ENCODE data around the gene CADM4. TPM values are rescaled to one million over a fixed set of nuclear protein-coding genes. Genes with fewer than 3 reads are reported as not detected.
"Not testable (repeated sequence)": the region's sequence is repeated elsewhere in the genome, so short reads cannot be mapped to it uniquely, and the experiment has no call there.

CADM4 gene
- total RNA-seq, 1 experiment from 2014 or later: 28.7 TPM

GRCh38 chr19:43607238-43608205 is 32.1 kb downstream of the CADM4 start:
- TF ChIP-seq EZH2 (IDR thresholded peaks at IDR 0.05; ENCODE audit: borderline replicate concordance, low read depth, low read length, poor library complexity, severe bottlenecking): no peak
- no peak for TF ChIP-seq CTCF (conservative IDR thresholded peaks at IDR 0.05; ENCODE audit: low read depth, low read length)
- Histone ChIP-seq H3K4me1 (ENCODE audit: insufficient read depth, low read length, poor library complexity, severe bottlenecking) (peaks cover 41% of the 10 kb centered on the region), H3K27ac (ENCODE audit: low read depth, low read length, poor library complexity, severe bottlenecking) (peak overlapping the region; percentile 76), H3K36me3 (ENCODE audit: insufficient read depth, low read length, poor library complexity, severe bottlenecking) (peaks cover 13% of the 10 kb centered on the region), H3K4me3 (ENCODE audit: low read depth, low read length, poor library complexity, severe bottlenecking) (no peak overlapping the region), H3K27me3 (replicated peaks; ENCODE audit: insufficient read depth, low read depth, low read length, poor library complexity) (no peaks in the 10 kb centered on the region), H3K9me3 (ENCODE audit: low read depth, low read length, poor library complexity, severe bottlenecking) (no peaks in the 10 kb centered on the region)
- no peak for DNase-seq (ENCODE audit: low spot score)
- intact Hi-C loops (cut with micrococcal nuclease; ENCODE audit: unreplicated experiment): no loop called here
- ChIA-PET CTCF (no interaction called here), POLR2A (ENCODE audit: low non-redundant PET) (interaction anchor here (0.9 kb wide), 1 partner anchor 12 kb away, joined by 14 read pairs; the partner anchor contains the start of gene IRGQ)
- BruUV-seq (replicated peaks): TSS peak; percentile 61

GRCh38 chr19:43606569-43607229 is 33.0 kb downstream of the CADM4 start:
- POLR2A ChIA-PET (ENCODE audit: low non-redundant PET): no interaction called here
- Histone ChIP-seq H3K4me3 (ENCODE audit: low read depth, low read length, poor library complexity, severe bottlenecking) (no peak overlapping the region), H3K27me3 (replicated peaks; ENCODE audit: insufficient read depth, low read depth, low read length, poor library complexity) (no peaks in the 10 kb centered on the region), H3K4me1 (ENCODE audit: insufficient read depth, low read length, poor library complexity, severe bottlenecking) (peaks cover 38% of the 10 kb centered on the region), H3K9me3 (ENCODE audit: low read depth, low read length, poor library complexity, severe bottlenecking) (no peaks in the 10 kb centered on the region), H3K36me3 (ENCODE audit: insufficient read depth, low read length, poor library complexity, severe bottlenecking) (peaks cover 5% of the 10 kb centered on the region), H3K27ac (ENCODE audit: low read depth, low read length, poor library complexity, severe bottlenecking) (peak overlapping the region; percentile 76)
- intact Hi-C loops (cut with micrococcal nuclease; ENCODE audit: unreplicated experiment): no loop called here
- CTCF ChIA-PET: no interaction called here
- DNase-seq (ENCODE audit: low spot score): peak; percentile 58
- BruUV-seq (replicated peaks): no TSS peak
- TF ChIP-seq EZH2 (IDR thresholded peaks at IDR 0.05; ENCODE audit: borderline replicate concordance, low read depth, low read length, poor library complexity, severe bottlenecking) (no peak), CTCF (conservative IDR thresholded peaks at IDR 0.05; ENCODE audit: low read depth, low read length) (no peak)

- Histone ChIP-seq H3K27me3 (replicated peaks; ENCODE audit: insufficient read depth, low read depth, low read length, poor library complexity) (no peaks in the 10 kb centered on the region), H3K4me3 (ENCODE audit: low read depth, low read length, poor library complexity, severe bottlenecking) (no peak overlapping the region), H3K36me3 (ENCODE audit: insufficient read depth, low read length, poor library complexity, severe bottlenecking) (peaks cover 5% of the 10 kb centered on the region), H3K27ac (ENCODE audit: low read depth, low read length, poor library complexity, severe bottlenecking) (peak overlapping the region; percentile 76), H3K4me1 (ENCODE audit: insufficient read depth, low read length, poor library complexity, severe bottlenecking) (peaks cover 34% of the 10 kb centered on the region), H3K9me3 (ENCODE audit: low read depth, low read length, poor library complexity, severe bottlenecking) (no peaks in the 10 kb centered on the region)
- DNase-seq (ENCODE audit: low spot score): peak; percentile 43
- ChIA-PET CTCF (no interaction called here), POLR2A (ENCODE audit: low non-redundant PET) (no interaction called here)
- TF ChIP-seq EZH2 (IDR thresholded peaks at IDR 0.05; ENCODE audit: borderline replicate concordance, low read depth, low read length, poor library complexity, severe bottlenecking) (no peak), CTCF (conservative IDR thresholded peaks at IDR 0.05; ENCODE audit: low read depth, low read length) (no peak)
- intact Hi-C loops (cut with micrococcal nuclease; ENCODE audit: unreplicated experiment): no loop called here
- BruUV-seq (replicated peaks): no TSS peak
Measured at GRCh38 chr19:43605875-43606568, 33.6 kb downstream of the CADM4 start.

- intact Hi-C loops (cut with micrococcal nuclease; ENCODE audit: unreplicated experiment); H3K4me3 ChIP-seq (ENCODE audit: low read depth, low read length, poor library complexity, severe bottlenecking); POLR2A ChIA-PET (ENCODE audit: low non-redundant PET); H3K9me3 ChIP-seq (ENCODE audit: low read depth, low read length, poor library complexity, severe bottlenecking); CTCF ChIA-PET; BruUV-seq (replicated peaks); H3K4me1 ChIP-seq (ENCODE audit: insufficient read depth, low read length, poor library complexity, severe bottlenecking); H3K27me3 ChIP-seq (replicated peaks; ENCODE audit: insufficient read depth, low read depth, low read length, poor library complexity); DNase-seq (ENCODE audit: low spot score); H3K27ac ChIP-seq (ENCODE audit: low read depth, low read length, poor library complexity, severe bottlenecking): not testable (repeated sequence)
- peaks cover 21% of the 10 kb centered on the region for H3K36me3 ChIP-seq (ENCODE audit: insufficient read depth, low read length, poor library complexity, severe bottlenecking)
Measured at GRCh38 chr19:43600326-43600725, 39.3 kb downstream of the CADM4 start.
